PC-9 (cell line): Measurements from ENCODE around the gene MBOAT2. TPM values are rescaled to one million over a fixed set of nuclear protein-coding genes. Genes with fewer than 3 reads are reported as not detected.

Experiments used
- BruUV-seq: library from RNA; stranded (reverse); fragments of 400-500 nt; replicated peaks from 2 replicates; lab custom pipeline; 2021; lab: Mats Ljungman, UMichigan
- CTCF ChIA-PET: fragments of 300-600 bp; sonication (Branson Sonifier 250); formaldehyde crosslinking; loops from one replicate; lab custom pipeline; 2022; ENCODE audit warnings: antibody characterized with exemption; lab: Charles Lee
- POLR2A ChIA-PET: fragments of 300-600 bp; sonication (Branson Sonifier 250); formaldehyde crosslinking; loops from one replicate; lab custom pipeline; 2022; ENCODE audit warnings: antibody characterized with exemption; ENCODE audit not compliant: unreplicated experiment; lab: Charles Lee
- DNase-seq, 2 experiments: peaks; one replicate each; pipeline versions ENCODE4 v3.0.0 to v3.0.0-alpha.2; 2015 to 2022; ENCODE audit warnings: mixed read lengths in 1 of 2
- H2AFZ ChIP-seq: fragments of 200-600 bp; sonication (generic); 2 replicates; pipeline ENCODE4 v1.8.1; 2017; ENCODE audit warnings: antibody characterized with exemption
- H3F3A ChIP-seq: fragments of 200-600 bp; sonication (generic); 2 replicates; pipeline ENCODE4 v1.8.1; 2017; ENCODE audit warnings: antibody characterized with exemption, mild to moderate bottlenecking, low read depth; ENCODE audit not compliant: insufficient read depth
- H3K27ac ChIP-seq: fragments of 200-600 bp; sonication (generic); 2 replicates; pipeline ENCODE4 v1.6.1; 2016; ENCODE audit warnings: mixed run types
- H3K27me3 ChIP-seq: fragments of 200-600 bp; sonication (generic); 2 replicates; pipeline ENCODE4 v1.6.1; 2016; ENCODE audit warnings: low read depth, mixed run types; ENCODE audit not compliant: insufficient read depth
- H3K36me3 ChIP-seq: fragments of 200-600 bp; sonication (generic); 2 replicates; pipeline ENCODE4 v1.6.1; 2016; ENCODE audit warnings: low read depth, mixed run types
- H3K4me1 ChIP-seq: fragments of 200-600 bp; sonication (generic); replicated peaks from 2 replicates; pipeline ENCODE4 v1.6.1; 2016; ENCODE audit warnings: mixed run types; ENCODE audit not compliant: insufficient read depth
- H3K4me2 ChIP-seq: fragments of 200-600 bp; sonication (generic); 2 replicates; pipeline ENCODE4 v1.6.1; 2017; ENCODE audit warnings: mixed run types
- H3K4me3 ChIP-seq: fragments of 200-600 bp; sonication (generic); 2 replicates; pipeline ENCODE4 v1.6.1; 2016; ENCODE audit warnings: mixed run types
- H3K79me2 ChIP-seq: fragments of 200-600 bp; sonication (generic); 2 replicates; pipeline ENCODE4 v1.6.1; 2017; ENCODE audit warnings: low read depth, mixed run types
- H3K9me2 ChIP-seq: fragments of 200-600 bp; sonication (generic); 2 replicates; pipeline ENCODE4 v1.8.1; 2017; ENCODE audit warnings: mild to moderate bottlenecking; ENCODE audit not compliant: insufficient read depth
- H3K9me3 ChIP-seq: fragments of 200-600 bp; sonication (generic); 2 replicates; pipeline ENCODE4 v1.8.1; 2016; ENCODE audit warnings: low read depth; ENCODE audit not compliant: insufficient read depth
- H4K20me1 ChIP-seq: fragments of 200-600 bp; sonication (generic); 2 replicates; pipeline ENCODE4 v1.8.1; 2017; ENCODE audit not compliant: insufficient read depth
- EZH2 ChIP-seq: fragments of 200-600 bp; sonication (generic); IDR thresholded peaks from 2 replicates; pipeline ENCODE4 v1.8.0; 2017; ENCODE audit warnings: antibody characterized with exemption, low read depth
- intact Hi-C: fragments of 100-400 bp; cut with micrococcal nuclease; formaldehyde crosslinking; loops from one replicate; pipeline ENCODE4 v1.10.0; 2022; ENCODE audit not compliant: unreplicated experiment
- total RNA-seq: library from RNA; stranded (reverse); gene quantifications from 2 replicates; pipeline ENCODE4 v1.2.3, GENCODE V29; 2021
- TF ChIP-seq, protein P1 (sequence below): fragments of 200-600 bp; sonication (generic); conservative IDR thresholded peaks from 2 replicates; pipeline ENCODE4 v1.6.1; 2017; ENCODE audit warnings: mixed run types, antibody characterized with exemption, mild to moderate bottlenecking, moderate library complexity

Gene MBOAT2
- total RNA-seq, 1 experiment from 2014 or later, result 57.7 TPM

DNA sequence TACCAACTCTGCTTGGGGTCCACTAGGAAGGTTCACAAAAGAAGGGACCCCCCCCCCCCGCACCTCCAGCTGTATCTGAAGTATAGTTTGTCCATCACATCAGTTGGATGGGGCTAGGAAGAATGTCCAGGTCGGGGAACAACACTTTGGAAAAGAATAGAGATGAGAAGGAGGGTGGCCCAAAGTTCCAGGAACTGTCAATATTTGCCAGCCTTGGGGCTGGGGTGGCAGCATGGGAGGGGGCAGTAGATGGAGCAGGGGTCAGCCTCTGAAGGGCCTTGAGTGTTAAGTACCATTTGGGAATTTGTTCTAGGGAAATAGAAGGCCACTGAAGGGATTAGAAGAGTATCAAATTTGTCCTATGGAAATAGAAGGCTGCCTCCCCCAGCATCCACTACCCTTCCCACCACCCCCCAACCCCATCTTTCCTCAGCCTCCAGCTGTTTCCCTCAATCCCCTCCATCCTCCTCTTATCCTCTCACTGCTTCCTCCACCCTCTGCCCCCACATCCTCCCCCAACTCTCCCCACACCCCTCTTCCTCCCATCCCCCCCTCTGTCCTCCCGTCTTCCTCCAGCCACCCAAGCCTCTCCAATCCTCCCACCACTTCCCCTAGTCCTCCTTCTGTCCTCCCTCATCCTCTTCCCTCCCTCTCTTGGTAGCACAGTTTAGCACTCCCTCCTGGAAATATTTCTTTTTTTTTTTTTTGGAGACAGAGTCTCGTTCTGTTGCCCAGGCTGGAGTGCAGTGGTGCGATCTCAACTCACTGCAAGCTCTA is 164.1 kb downstream of the MBOAT2 start:
- no peak for DNase-seq
- ChIA-PET CTCF (no interaction called here), POLR2A (no interaction called here)
- no TSS peak for BruUV-seq
- peaks cover 13% of the 10 kb centered on the region for H3K4me1 ChIP-seq
- intact Hi-C loops, result no loop called here
- TF ChIP-seq EZH2, result no peak
- TF ChIP-seq, protein P1, sequence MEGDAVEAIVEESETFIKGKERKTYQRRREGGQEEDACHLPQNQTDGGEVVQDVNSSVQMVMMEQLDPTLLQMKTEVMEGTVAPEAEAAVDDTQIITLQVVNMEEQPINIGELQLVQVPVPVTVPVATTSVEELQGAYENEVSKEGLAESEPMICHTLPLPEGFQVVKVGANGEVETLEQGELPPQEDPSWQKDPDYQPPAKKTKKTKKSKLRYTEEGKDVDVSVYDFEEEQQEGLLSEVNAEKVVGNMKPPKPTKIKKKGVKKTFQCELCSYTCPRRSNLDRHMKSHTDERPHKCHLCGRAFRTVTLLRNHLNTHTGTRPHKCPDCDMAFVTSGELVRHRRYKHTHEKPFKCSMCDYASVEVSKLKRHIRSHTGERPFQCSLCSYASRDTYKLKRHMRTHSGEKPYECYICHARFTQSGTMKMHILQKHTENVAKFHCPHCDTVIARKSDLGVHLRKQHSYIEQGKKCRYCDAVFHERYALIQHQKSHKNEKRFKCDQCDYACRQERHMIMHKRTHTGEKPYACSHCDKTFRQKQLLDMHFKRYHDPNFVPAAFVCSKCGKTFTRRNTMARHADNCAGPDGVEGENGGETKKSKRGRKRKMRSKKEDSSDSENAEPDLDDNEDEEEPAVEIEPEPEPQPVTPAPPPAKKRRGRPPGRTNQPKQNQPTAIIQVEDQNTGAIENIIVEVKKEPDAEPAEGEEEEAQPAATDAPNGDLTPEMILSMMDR, result no peak
- no peak overlapping the region for H3K27ac ChIP-seq
- no peaks in the 10 kb centered on the region for H3K27me3 ChIP-seq
- H3K4me3 ChIP-seq, result no peak overlapping the region
- H3K4me2 ChIP-seq, result no peak overlapping the region
- peaks cover 9% of the 10 kb centered on the region; the same call in 1 of the 2 replicates for H3K79me2 ChIP-seq
- no peaks in the 10 kb centered on the region for H3K9me2 ChIP-seq
- H3K9me3 ChIP-seq, result no peaks in the 10 kb centered on the region
- no peaks in the 10 kb centered on the region for H4K20me1 ChIP-seq
- no peak overlapping the region for H2AFZ ChIP-seq
- no peaks in the 10 kb centered on the region for H3K36me3 ChIP-seq
- no peaks in the 10 kb centered on the region; the same call in 1 of the 2 replicates for H3F3A ChIP-seq

DNA sequence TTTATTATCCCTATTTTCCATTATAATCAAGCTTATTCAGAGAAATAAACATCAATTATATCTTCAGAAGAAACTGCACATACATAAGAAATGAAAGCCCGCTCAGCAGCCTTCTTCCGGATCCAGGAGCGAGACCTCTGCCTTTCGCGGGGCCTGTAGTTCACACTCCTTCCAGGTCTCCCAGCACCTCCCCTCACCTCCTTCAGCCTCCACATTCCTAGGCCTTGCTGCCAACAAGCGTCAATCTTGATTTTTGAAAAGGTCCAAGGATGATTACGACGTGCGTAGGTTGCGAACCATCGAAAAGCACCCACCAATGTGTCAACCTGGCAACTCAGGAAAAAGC is 165.7 kb downstream of the MBOAT2 start:
- H4K20me1 ChIP-seq, result no peaks in the 10 kb centered on the region
- intact Hi-C loops, result no loop called here
- no peaks in the 10 kb centered on the region for H3K9me2 ChIP-seq
- TF ChIP-seq, protein P1, result no peak
- no peak for TF ChIP-seq EZH2
- H3K27ac ChIP-seq, result no peak overlapping the region
- no peak for DNase-seq
- H3K79me2 ChIP-seq, result peaks cover 9% of the 10 kb centered on the region; the same call in 1 of the 2 replicates
- H2AFZ ChIP-seq, result no peak overlapping the region
- peak overlapping the region; percentile 94; the same call in 1 of the 2 replicates for H3K4me3 ChIP-seq
- no peaks in the 10 kb centered on the region for H3K27me3 ChIP-seq
- ChIA-PET POLR2A (no interaction called here), CTCF (no interaction called here)
- peaks cover 13% of the 10 kb centered on the region for H3K4me1 ChIP-seq
- H3K36me3 ChIP-seq, result no peaks in the 10 kb centered on the region
- H3K4me2 ChIP-seq, result peak overlapping the region; percentile 54
- H3K9me3 ChIP-seq, result no peaks in the 10 kb centered on the region
- no peaks in the 10 kb centered on the region; the same call in 1 of the 2 replicates for H3F3A ChIP-seq
- BruUV-seq, result no TSS peak

- Histone ChIP-seq H3K4me3 (peak within 1 kb of the TSS; percentile 94), H3K9me3 (no peaks in the 10 kb centered on the region), H4K20me1 (no peaks in the 10 kb centered on the region), H3K4me2 (peak within 1 kb of the TSS; percentile 93), H3K79me2 (peaks cover 9% of the 10 kb centered on the region; the same call in 1 of the 2 replicates), H3K27ac (no peak within 1 kb of the TSS), H3K4me1 (peaks cover 13% of the 10 kb centered on the region), H3K36me3 (no peaks in the 10 kb centered on the region), H3F3A (no peaks in the 10 kb centered on the region; the same call in 1 of the 2 replicates), H2AFZ (peak within 1 kb of the TSS; percentile 96), H3K9me2 (no peaks in the 10 kb centered on the region), H3K27me3 (no peaks in the 10 kb centered on the region)
- intact Hi-C loops, result no loop called here
- BruUV-seq, result no TSS peak
- no peak for TF ChIP-seq EZH2
- TF ChIP-seq, protein P1, result no peak
- ChIA-PET CTCF (no interaction called here), POLR2A (no interaction called here)
- peak; percentile 65 to 77 for DNase-seq
Measured at GRCh38 chr2:8836971-8837794, 166.3 kb downstream of the MBOAT2 start, which contains the start of gene KIDINS220. TSS of gene KIDINS220 (minus strand) at chr2:8837613. CDS start at chr2:8827093, 10,520 bp downstream.
